ENCODE measurements around the gene CORO7.
A peak's percentile ranks its signal among the peaks of the same experiment; 100 is the strongest.

Gene CORO7

GRCh38 chr16:4375717-4376116 lies 40.7 kb downstream of the CORO7 start:
- TF ChIP-seq SIN3A (IDR thresholded peaks at IDR 0.05; ENCODE audit: borderline replicate concordance, insufficient read depth, low read length), result no peak
- no peak for TF ChIP-seq REST (IDR thresholded peaks at IDR 0.05; ENCODE audit: insufficient read depth in 1 of 2, low read depth in 2 of 2, low read length in 2 of 2)
- TF ChIP-seq POLR2AphosphoS5 (IDR thresholded peaks at IDR 0.05; ENCODE audit: low read depth, low read length), result no peak
- no peak for TF ChIP-seq FOXP2 (optimal IDR thresholded peaks at IDR 0.05; ENCODE audit: borderline replicate concordance, extremely low read depth, extremely low read length, insufficient read depth)
- TF ChIP-seq TAF1 (IDR thresholded peaks at IDR 0.05; ENCODE audit: borderline replicate concordance, insufficient read depth, low read length), result no peak

GRCh38 chr16:4373909-4374742 lies 42.3 kb downstream of the CORO7 start:
- TF ChIP-seq REST (IDR thresholded peaks at IDR 0.05; ENCODE audit: insufficient read depth in 1 of 2, low read depth in 2 of 2, low read length in 2 of 2), result no peak
- TF ChIP-seq TAF1 (IDR thresholded peaks at IDR 0.05; ENCODE audit: borderline replicate concordance, insufficient read depth, low read length), result no peak
- peak; percentile 68; the same call in 1 of the 2 replicates for TF ChIP-seq SIN3A (IDR thresholded peaks at IDR 0.05; ENCODE audit: borderline replicate concordance, insufficient read depth, low read length)

GRCh38 chr16:4373356-4373908 lies 43.0 kb downstream of the CORO7 start:
- TF ChIP-seq POLR2AphosphoS5 (IDR thresholded peaks at IDR 0.05; ENCODE audit: low read depth, low read length) (no peak), SIN3A (IDR thresholded peaks at IDR 0.05; ENCODE audit: borderline replicate concordance, insufficient read depth, low read length) (no peak), TAF1 (IDR thresholded peaks at IDR 0.05; ENCODE audit: borderline replicate concordance, insufficient read depth, low read length) (no peak), REST (IDR thresholded peaks at IDR 0.05; ENCODE audit: insufficient read depth in 1 of 2, low read depth in 2 of 2, low read length in 2 of 2) (no peak), FOXP2 (optimal IDR thresholded peaks at IDR 0.05; ENCODE audit: borderline replicate concordance, extremely low read depth, extremely low read length, insufficient read depth) (no peak)

GRCh38 chr16:4372578-4373355 lies 43.6 kb downstream of the CORO7 start:
- no peak for TF ChIP-seq TAF1 (IDR thresholded peaks at IDR 0.05; ENCODE audit: borderline replicate concordance, insufficient read depth, low read length)
- no peak for TF ChIP-seq REST (IDR thresholded peaks at IDR 0.05; ENCODE audit: insufficient read depth in 1 of 2, low read depth in 2 of 2, low read length in 2 of 2)
- TF ChIP-seq SIN3A (IDR thresholded peaks at IDR 0.05; ENCODE audit: borderline replicate concordance, insufficient read depth, low read length), result no peak
- no peak for TF ChIP-seq FOXP2 (optimal IDR thresholded peaks at IDR 0.05; ENCODE audit: borderline replicate concordance, extremely low read depth, extremely low read length, insufficient read depth)
- no peak for TF ChIP-seq POLR2AphosphoS5 (IDR thresholded peaks at IDR 0.05; ENCODE audit: low read depth, low read length)

Measured in PFSK-1 (cell line).